Measurements from ENCODE around the gene PELI1.

- no peak for TF ChIP-seq CTBP1 (IDR thresholded peaks at IDR 0.05; ENCODE audit: borderline replicate concordance)
- no peak for TF ChIP-seq TARDBP (IDR thresholded peaks at IDR 0.05)
- no peak for TF ChIP-seq PKNOX1 (IDR thresholded peaks at IDR 0.05)
- no peak for TF ChIP-seq LEF1 (IDR thresholded peaks at IDR 0.05; ENCODE audit: borderline replicate concordance)
- no peak for TF ChIP-seq SUZ12 (IDR thresholded peaks at IDR 0.05)
- no peak for TF ChIP-seq ZNF384 (IDR thresholded peaks at IDR 0.05)
These were observed 89.9 kb downstream of the PELI1 start for GRCh38 chr2:64054161-64054915.

Measured in HEK293T (cell line).